Measurements from ENCODE around the gene CDHR3. TPM values are rescaled to one million over a fixed set of nuclear protein-coding genes. Genes with fewer than 3 reads are reported as not detected.

CDHR3 gene
- total RNA-seq, 1 donor from 2014 or later, result 5.7 TPM

DNA sequence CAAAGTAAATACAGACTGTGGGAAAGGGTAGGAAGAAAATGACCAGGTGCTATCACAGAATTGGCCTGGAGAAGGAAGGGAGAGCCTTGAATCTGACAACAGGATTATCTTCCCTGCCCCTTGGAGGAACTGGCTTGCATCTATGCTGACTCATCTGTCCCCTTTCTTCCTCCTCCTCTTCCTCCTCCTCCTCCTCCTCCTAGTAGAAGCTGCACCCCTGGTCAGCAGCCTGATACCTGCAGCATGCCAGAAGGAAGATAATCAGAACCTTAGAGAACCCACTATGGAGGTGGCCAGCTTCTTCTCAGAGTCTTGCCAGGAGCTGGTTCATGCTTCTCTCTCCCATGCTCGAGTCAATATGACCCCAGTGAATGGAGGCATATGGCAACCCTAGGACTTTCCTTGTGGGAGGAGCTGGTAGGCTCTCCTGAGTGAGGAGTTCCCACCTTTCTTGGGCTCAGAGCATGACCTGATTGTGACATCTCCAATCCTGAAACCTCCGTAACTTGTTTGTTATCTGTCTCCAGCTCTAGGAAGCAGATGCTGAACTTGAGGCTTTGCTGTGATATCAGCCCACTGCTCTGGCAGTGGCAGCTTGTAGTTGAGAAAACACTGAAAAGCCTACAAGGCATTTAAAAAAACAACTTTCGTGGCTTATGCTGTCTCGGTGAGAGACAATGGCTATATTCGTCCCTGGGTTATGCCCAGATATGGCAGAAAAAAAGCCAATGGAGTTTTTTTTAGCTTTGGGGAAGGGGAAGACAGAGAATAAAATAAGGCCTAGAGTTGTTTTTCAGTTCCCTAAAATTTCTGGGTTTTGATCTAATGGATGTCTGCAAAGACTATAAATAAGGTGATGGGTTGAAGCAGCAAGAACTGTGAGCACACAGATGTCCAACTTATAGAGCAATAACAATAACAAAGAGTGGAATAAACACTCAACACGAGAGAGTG lies 60.6 kb downstream of the CDHR3 start:
- Histone ChIP-seq H3K27ac (no peak overlapping the region), H3K36me3 (no peaks in the 10 kb centered on the region), H3K9me3 (no peaks in the 10 kb centered on the region), H3K4me3 (no peak overlapping the region), H3K27me3 (no peaks in the 10 kb centered on the region), H3K4me1 (no peaks in the 10 kb centered on the region)
- intact Hi-C loops (cut with DNase I), result no loop called here
- no peak for DNase-seq (ENCODE audit: low spot score in 2 of 2)
- TF ChIP-seq, protein P1, sequence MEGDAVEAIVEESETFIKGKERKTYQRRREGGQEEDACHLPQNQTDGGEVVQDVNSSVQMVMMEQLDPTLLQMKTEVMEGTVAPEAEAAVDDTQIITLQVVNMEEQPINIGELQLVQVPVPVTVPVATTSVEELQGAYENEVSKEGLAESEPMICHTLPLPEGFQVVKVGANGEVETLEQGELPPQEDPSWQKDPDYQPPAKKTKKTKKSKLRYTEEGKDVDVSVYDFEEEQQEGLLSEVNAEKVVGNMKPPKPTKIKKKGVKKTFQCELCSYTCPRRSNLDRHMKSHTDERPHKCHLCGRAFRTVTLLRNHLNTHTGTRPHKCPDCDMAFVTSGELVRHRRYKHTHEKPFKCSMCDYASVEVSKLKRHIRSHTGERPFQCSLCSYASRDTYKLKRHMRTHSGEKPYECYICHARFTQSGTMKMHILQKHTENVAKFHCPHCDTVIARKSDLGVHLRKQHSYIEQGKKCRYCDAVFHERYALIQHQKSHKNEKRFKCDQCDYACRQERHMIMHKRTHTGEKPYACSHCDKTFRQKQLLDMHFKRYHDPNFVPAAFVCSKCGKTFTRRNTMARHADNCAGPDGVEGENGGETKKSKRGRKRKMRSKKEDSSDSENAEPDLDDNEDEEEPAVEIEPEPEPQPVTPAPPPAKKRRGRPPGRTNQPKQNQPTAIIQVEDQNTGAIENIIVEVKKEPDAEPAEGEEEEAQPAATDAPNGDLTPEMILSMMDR (IDR thresholded peaks at IDR 0.05), result no peak

DNA sequence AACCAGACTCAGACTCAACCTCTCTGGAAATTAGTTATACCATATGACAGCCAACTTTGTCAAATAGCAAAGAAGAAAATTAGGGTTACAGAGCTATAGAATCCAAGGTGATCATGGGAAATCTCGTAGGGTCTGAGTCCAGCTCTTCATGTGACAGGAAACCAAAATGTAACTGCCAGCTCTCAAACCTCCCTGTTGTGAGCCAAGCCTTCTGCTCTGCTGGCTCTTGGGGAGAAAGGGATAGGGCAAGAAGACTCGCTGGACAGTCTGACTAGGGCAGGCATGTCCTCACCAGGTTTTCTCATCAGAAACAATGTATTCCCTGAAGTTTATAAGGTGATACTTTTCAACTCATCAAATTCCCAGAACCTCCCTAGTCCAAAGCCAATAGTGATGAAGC lies 63.0 kb downstream of the CDHR3 start:
- Histone ChIP-seq H3K27ac (no peak overlapping the region), H3K27me3 (no peaks in the 10 kb centered on the region), H3K4me3 (no peak overlapping the region), H3K9me3 (no peaks in the 10 kb centered on the region), H3K36me3 (no peaks in the 10 kb centered on the region), H3K4me1 (no peaks in the 10 kb centered on the region)
- DNase-seq (ENCODE audit: low spot score in 2 of 2), result no peak
- TF ChIP-seq, protein P1 (IDR thresholded peaks at IDR 0.05), result no peak
- intact Hi-C loops (cut with DNase I), result no loop called here

DNA sequence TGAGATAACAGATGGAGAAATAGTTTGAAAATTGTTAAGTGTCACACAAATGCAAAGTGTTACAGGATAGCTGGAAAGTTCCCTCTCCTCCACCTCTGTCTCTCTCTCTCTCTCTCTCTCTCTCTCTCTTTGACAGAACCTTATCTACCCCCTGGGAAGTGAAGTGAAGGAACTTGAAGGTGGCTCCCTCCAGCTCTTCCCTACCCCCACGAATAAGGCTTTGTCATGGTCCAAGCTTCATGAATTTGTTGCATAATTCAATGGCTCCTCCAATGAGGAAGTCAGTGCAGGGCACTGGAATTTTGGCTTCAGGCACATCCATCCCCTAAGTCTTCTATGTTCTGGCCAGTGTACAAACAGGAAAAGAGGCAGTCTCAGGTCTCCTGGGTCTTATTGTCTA lies 66.4 kb downstream of the CDHR3 start:
- Histone ChIP-seq H3K4me1 (no peaks in the 10 kb centered on the region), H3K4me3 (no peak overlapping the region), H3K27ac (no peak overlapping the region), H3K9me3 (no peaks in the 10 kb centered on the region), H3K36me3 (no peaks in the 10 kb centered on the region), H3K27me3 (no peaks in the 10 kb centered on the region)
- intact Hi-C loops (cut with DNase I), result no loop called here
- no peak for DNase-seq (ENCODE audit: low spot score in 2 of 2)
- TF ChIP-seq, protein P1 (IDR thresholded peaks at IDR 0.05), result no peak

DNA sequence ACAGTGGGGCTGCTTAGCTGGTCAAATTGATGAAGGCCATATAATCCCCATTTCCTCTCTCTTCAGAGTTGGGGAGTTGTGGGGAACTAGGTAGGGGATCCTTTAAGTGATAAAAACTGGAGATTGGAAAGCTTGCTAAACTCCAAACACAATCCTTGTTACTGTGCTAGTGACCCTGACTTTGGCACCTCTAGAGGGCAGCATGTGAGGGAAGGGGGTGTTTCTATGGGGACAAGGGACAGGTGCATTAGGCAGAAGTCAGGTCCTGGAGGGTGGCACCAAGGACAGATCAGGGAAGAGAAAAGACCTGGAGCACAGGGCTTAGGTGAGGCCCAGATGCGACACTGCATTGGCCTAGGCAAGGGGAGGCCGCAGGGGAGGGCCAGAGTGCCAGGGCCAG lies 66.9 kb downstream of the CDHR3 start:
- H3K4me1 ChIP-seq, result no peaks in the 10 kb centered on the region
- no peak overlapping the region for H3K4me3 ChIP-seq
- H3K36me3 ChIP-seq, result no peaks in the 10 kb centered on the region
- intact Hi-C loops (cut with DNase I), result no loop called here
- DNase-seq (ENCODE audit: low spot score in 2 of 2), result no peak
- H3K27me3 ChIP-seq, result no peaks in the 10 kb centered on the region
- no peaks in the 10 kb centered on the region for H3K9me3 ChIP-seq
- no peak overlapping the region for H3K27ac ChIP-seq
- TF ChIP-seq, protein P1 (IDR thresholded peaks at IDR 0.05), result no peak

DNA sequence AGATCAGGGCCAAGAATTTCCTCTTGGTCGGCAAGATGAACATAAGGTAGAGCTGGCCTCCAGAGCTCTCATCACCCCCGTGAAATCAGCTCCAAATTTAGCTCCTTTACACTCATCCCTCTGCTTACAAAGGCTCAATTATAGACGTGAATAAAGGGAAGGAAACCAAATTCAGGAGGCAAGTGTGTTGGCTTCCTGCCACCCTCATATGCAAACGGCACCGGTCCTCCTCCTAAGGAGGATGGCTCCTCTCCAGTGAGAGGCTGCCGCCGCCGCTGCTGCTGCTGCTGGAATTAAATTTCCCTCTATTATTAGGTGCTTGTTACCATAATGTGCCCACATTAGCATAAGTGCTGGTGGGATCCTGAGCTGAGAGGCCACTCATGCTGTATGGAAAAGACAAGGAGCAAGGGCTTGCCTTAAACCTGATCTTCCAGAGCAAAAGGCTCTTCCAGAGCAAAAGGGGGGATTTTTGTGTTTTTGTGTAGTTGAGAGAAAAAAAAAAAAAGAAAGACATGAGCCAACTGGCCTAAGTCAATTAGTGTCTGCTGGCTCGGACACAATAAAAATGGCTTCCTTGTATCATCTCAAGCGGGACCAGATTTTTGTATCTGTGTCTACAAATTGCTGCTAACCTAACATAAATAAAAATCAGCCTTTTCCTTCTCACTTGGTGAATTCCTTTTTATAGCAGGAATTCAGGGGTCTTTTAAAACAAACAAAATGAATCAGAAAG lies 68.4 kb downstream of the CDHR3 start:
- intact Hi-C loops (cut with DNase I), result no loop called here
- H3K27ac ChIP-seq, result no peak overlapping the region
- H3K27me3 ChIP-seq, result no peaks in the 10 kb centered on the region
- H3K9me3 ChIP-seq, result no peaks in the 10 kb centered on the region
- DNase-seq (ENCODE audit: low spot score in 2 of 2), result no peak
- no peaks in the 10 kb centered on the region for H3K4me1 ChIP-seq
- no peaks in the 10 kb centered on the region for H3K36me3 ChIP-seq
- no peak overlapping the region for H3K4me3 ChIP-seq
- TF ChIP-seq, protein P1 (IDR thresholded peaks at IDR 0.05), result no peak
